ENCODE data around the gene CPM.

The CPM gene

GRCh38 chr12:68854078-68854468 is 78.9 kb downstream of the CPM start:
- DNase-seq (ENCODE audit: low read depth) = no peak
- TF ChIP-seq CTCF (IDR thresholded peaks at IDR 0.05; ENCODE audit: control insufficient read depth, extremely low read depth, insufficient read depth) = no peak
- no peak overlapping the region for H3K4me3 ChIP-seq (ENCODE audit: low read depth, low read length)

DNA sequence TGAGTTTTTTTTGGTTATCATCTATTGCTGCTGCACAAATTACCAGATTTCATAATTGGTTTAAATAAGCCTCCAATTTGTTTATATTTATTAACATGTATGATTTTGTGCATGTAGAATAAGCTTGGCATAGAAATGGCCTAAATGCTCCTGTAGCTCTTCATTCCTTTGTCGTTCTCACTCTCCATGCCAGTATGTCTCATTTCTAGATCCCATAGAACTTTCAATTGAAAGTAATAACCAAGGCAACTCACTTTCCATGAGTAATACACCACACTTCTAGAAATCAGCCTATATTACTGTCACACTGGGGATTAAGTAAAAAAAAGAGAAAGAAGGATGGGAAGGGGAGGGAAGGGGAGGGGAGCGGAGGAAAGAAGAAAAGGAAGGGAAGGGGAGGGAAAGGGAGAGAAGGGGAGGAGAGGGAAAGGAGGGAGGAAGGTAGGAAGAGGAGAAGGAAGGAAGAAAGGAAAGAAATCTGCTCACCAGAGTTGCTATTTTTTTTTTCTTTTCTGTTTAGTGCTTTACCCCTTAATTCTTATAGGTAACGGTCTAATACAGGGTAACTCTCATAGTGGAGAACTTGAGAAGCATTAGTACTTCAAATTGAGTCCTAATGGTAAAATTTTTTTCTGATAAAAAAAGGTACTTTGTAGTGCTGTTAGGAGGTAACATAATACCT is 79.4 kb downstream of the CPM start:
- no peak for DNase-seq (ENCODE audit: low read depth)
- no peak overlapping the region for H3K4me3 ChIP-seq (ENCODE audit: low read depth, low read length)
- no peak for TF ChIP-seq CTCF (IDR thresholded peaks at IDR 0.05; ENCODE audit: control insufficient read depth, extremely low read depth, insufficient read depth)

DNA sequence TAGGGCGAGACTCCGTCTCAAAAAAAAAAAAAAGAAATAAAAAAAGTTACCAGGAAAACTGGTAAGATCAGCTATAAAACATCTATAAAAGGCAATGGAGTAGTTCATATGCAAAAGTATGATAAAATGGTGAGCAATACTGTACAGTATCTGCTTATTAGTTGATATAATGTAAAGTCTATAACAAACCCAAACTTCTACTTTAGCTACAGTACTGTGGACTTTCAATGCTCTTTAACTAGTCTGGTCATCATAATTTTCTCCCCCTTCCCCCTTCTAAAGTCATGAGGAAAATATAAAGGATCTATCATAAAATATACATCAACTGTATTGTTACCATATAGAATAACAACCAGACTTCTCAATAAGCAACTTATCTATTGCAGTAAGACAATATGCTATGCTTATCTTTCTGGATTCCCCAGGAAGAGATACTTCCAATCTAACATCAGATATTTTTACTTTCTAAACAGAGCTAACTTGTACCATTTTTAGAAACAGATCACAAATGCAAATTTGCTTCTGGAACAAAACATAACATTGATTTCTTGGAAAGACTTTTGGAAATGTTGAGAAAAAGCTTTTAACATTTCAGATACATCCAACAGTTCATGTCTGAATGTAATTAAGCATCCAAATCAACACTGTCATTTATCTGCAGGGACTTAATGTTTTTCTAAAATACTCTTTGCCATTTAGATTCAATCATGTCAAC is 81.2 kb downstream of the CPM start:
- DNase-seq (ENCODE audit: low read depth) = no peak
- no peak for TF ChIP-seq CTCF (IDR thresholded peaks at IDR 0.05; ENCODE audit: control insufficient read depth, extremely low read depth, insufficient read depth)
- H3K4me3 ChIP-seq (ENCODE audit: low read depth, low read length) = no peak overlapping the region

GRCh38 chr12:68850390-68850789 is 82.6 kb downstream of the CPM start:
- no peak for TF ChIP-seq CTCF (IDR thresholded peaks at IDR 0.05; ENCODE audit: control insufficient read depth, extremely low read depth, insufficient read depth)
- no peak for DNase-seq (ENCODE audit: low read depth)
- no peak overlapping the region for H3K4me3 ChIP-seq (ENCODE audit: low read depth, low read length)

GRCh38 chr12:68846811-68847210 is 86.2 kb downstream of the CPM start:
- H3K4me3 ChIP-seq (ENCODE audit: low read depth, low read length) = no peak overlapping the region
- TF ChIP-seq CTCF (IDR thresholded peaks at IDR 0.05; ENCODE audit: control insufficient read depth, extremely low read depth, insufficient read depth) = no peak
- no peak for DNase-seq (ENCODE audit: low read depth)

- TF ChIP-seq CTCF (IDR thresholded peaks at IDR 0.05; ENCODE audit: control insufficient read depth, extremely low read depth, insufficient read depth) = no peak
- H3K4me3 ChIP-seq (ENCODE audit: low read depth, low read length) = no peak overlapping the region
- no peak for DNase-seq (ENCODE audit: low read depth)
Observed at GRCh38 chr12:68844788-68845695, 87.9 kb downstream of the CPM start.
